PFSK-1 (cell line): ENCODE results near the gene BCAT1.

ENCODE experiments used
- FOXP2 ChIP-seq: optimal IDR thresholded peaks from 2 replicates; pipeline ENCODE3; 2011; ENCODE audit warnings: borderline replicate concordance, control low read depth, inconsistent platforms; ENCODE audit not compliant: insufficient read depth; ENCODE audit errors: extremely low read length, extremely low read depth
- POLR2AphosphoS5 ChIP-seq: IDR thresholded peaks from 2 replicates; pipeline ENCODE4 v1.6.1; 2012; ENCODE audit warnings: low read depth, mild to moderate bottlenecking, control low read depth, low read length, moderate library complexity
- REST ChIP-seq, 2 experiments: IDR thresholded peaks; 2 replicates each; pipeline versions ENCODE4 v1.6.1 to v1.8.0; 2011 to 2012; ENCODE audit warnings: low read depth in 2 of 2, low read length in 2 of 2, control low read depth in 1 of 2, inconsistent platforms in 1 of 2, mild to moderate bottlenecking in 1 of 2, moderate library complexity in 1 of 2; ENCODE audit not compliant: insufficient read depth in 1 of 2
- SIN3A ChIP-seq: IDR thresholded peaks from 2 replicates; pipeline ENCODE4 v1.6.1; 2012; ENCODE audit warnings: mild to moderate bottlenecking, low read length, moderate library complexity, borderline replicate concordance; ENCODE audit not compliant: insufficient read depth
- TAF1 ChIP-seq: IDR thresholded peaks from 2 replicates; pipeline ENCODE4 v1.6.1; 2012; ENCODE audit warnings: low read length, control low read depth, borderline replicate concordance; ENCODE audit not compliant: insufficient read depth

The BCAT1 gene

GRCh38 chr12:24872211-24872610 lies 76.7 kb downstream of the BCAT1 start:
- TF ChIP-seq POLR2AphosphoS5 (no peak), REST (IDR thresholded peaks at IDR 0.05; ENCODE audit: insufficient read depth in 1 of 2, low read depth in 2 of 2, low read length in 2 of 2) (no peak), FOXP2 (no peak), SIN3A (no peak), TAF1 (no peak)

GRCh38 chr12:24864796-24865125 lies 84.1 kb downstream of the BCAT1 start:
- TF ChIP-seq REST (IDR thresholded peaks at IDR 0.05; ENCODE audit: insufficient read depth in 1 of 2, low read depth in 2 of 2, low read length in 2 of 2) (no peak), TAF1 (no peak), SIN3A (no peak), FOXP2 (no peak), POLR2AphosphoS5 (no peak)

- no peak for TF ChIP-seq FOXP2
- no peak for TF ChIP-seq POLR2AphosphoS5
- TF ChIP-seq TAF1 = no peak
- no peak for TF ChIP-seq REST (IDR thresholded peaks at IDR 0.05; ENCODE audit: insufficient read depth in 1 of 2, low read depth in 2 of 2, low read length in 2 of 2)
These were observed 86.9 kb downstream of the BCAT1 start for GRCh38 chr12:24861766-24862540.

GRCh38 chr12:24860546-24860945 lies 88.4 kb downstream of the BCAT1 start:
- TF ChIP-seq POLR2AphosphoS5 (no peak), TAF1 (no peak), FOXP2 (no peak), SIN3A (no peak), REST (IDR thresholded peaks at IDR 0.05; ENCODE audit: insufficient read depth in 1 of 2, low read depth in 2 of 2, low read length in 2 of 2) (no peak)

GRCh38 chr12:24856541-24856940 lies 92.4 kb downstream of the BCAT1 start:
- TF ChIP-seq REST (IDR thresholded peaks at IDR 0.05; ENCODE audit: insufficient read depth in 1 of 2, low read depth in 2 of 2, low read length in 2 of 2) (no peak), POLR2AphosphoS5 (no peak), TAF1 (no peak), FOXP2 (no peak), SIN3A (no peak)
